IMR-90 (cell line): ENCODE results near the gene ZNF521.
A peak's percentile ranks its signal among the peaks of the same experiment; 100 is the strongest.

ENCODE experiments used
- BHLHE40 ChIP-seq: fragments of 150-350 bp; IDR thresholded peaks from 2 replicates; pipeline ENCODE4 v1.6.1; 2016; ENCODE audit warnings: mild to moderate bottlenecking, low read depth, low read length
- CEBPB ChIP-seq: IDR thresholded peaks from 2 replicates; pipeline ENCODE4 v1.6.1; 2012; ENCODE audit warnings: low read depth, low read length, improper control_type of control experiment
- CHD1 ChIP-seq: IDR thresholded peaks from 2 replicates; pipeline ENCODE4 v1.6.1; 2012; ENCODE audit warnings: low read depth, low read length, improper control_type of control experiment
- FOS ChIP-seq: fragments of 150-350 bp; IDR thresholded peaks from 2 replicates; pipeline ENCODE4 v1.6.1; 2016; ENCODE audit warnings: low read depth, low read length
- MAZ ChIP-seq: IDR thresholded peaks from 2 replicates; pipeline ENCODE4 v1.6.1; 2012; ENCODE audit warnings: low read depth, mild to moderate bottlenecking, low read length, improper control_type of control experiment, moderate library complexity, borderline replicate concordance
- MXI1 ChIP-seq: IDR thresholded peaks from 2 replicates; pipeline ENCODE4 v1.6.1; 2012; ENCODE audit warnings: low read depth, mild to moderate bottlenecking, low read length, moderate library complexity, borderline replicate concordance
- POLR2A ChIP-seq: IDR thresholded peaks from 2 replicates; pipeline ENCODE4 v1.6.1; 2012; ENCODE audit warnings: mild to moderate bottlenecking, low read depth, low read length
- RAD21 ChIP-seq: IDR thresholded peaks from 2 replicates; pipeline ENCODE4 v1.6.1; 2012; ENCODE audit warnings: low read length, improper control_type of control experiment
- RCOR1 ChIP-seq: IDR thresholded peaks from 2 replicates; pipeline ENCODE4 v1.6.1; 2012; ENCODE audit warnings: mild to moderate bottlenecking, low read length, improper control_type of control experiment; ENCODE audit not compliant: insufficient replicate concordance
- RFX5 ChIP-seq: IDR thresholded peaks from 2 replicates; pipeline ENCODE4 v1.8.0; 2012; ENCODE audit warnings: low read depth, mild to moderate bottlenecking, low read length, moderate library complexity
- SMC3 ChIP-seq: fragments of 150-350 bp; IDR thresholded peaks from 2 replicates; pipeline ENCODE4 v1.6.1; 2016; ENCODE audit warnings: low read depth, mild to moderate bottlenecking, antibody characterized with exemption, low read length, moderate library complexity
- USF2 ChIP-seq: fragments of 150-350 bp; IDR thresholded peaks from 2 replicates; pipeline ENCODE4 v1.6.1; 2017; ENCODE audit warnings: mild to moderate bottlenecking, antibody characterized with exemption, low read length, low read depth
- TF ChIP-seq, protein P1 (sequence below): conservative IDR thresholded peaks from 2 replicates; pipeline ENCODE4 v1.5.1; 2012; ENCODE audit warnings: mild to moderate bottlenecking, low read depth, low read length, improper control_type of control experiment
- TF ChIP-seq, protein P2 (sequence below): fragments of 150-350 bp; IDR thresholded peaks from 2 replicates; pipeline ENCODE4 v1.6.1; 2016; ENCODE audit warnings: low read depth, mild to moderate bottlenecking, low read length, moderate library complexity, borderline replicate concordance

DNA sequence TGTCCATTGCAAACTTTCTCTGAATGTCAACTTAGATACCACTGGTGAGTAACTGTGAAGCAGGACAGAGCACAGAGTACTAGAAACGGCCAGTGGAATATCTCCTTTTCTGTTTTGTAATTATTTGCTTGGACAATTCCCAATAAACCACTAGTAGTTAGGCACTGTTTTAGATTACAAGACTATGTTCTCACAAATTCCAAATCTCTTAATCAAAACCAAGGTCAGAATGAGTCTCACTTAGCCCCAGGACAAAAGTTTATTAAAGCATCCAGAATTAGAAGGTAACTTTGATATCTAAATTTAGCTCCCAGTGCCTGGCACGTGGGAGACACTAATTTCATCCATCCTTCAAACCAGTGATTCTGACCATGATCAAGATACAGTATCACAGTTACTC lies 89.0 kb downstream of the ZNF521 start:
- TF ChIP-seq, protein P1, sequence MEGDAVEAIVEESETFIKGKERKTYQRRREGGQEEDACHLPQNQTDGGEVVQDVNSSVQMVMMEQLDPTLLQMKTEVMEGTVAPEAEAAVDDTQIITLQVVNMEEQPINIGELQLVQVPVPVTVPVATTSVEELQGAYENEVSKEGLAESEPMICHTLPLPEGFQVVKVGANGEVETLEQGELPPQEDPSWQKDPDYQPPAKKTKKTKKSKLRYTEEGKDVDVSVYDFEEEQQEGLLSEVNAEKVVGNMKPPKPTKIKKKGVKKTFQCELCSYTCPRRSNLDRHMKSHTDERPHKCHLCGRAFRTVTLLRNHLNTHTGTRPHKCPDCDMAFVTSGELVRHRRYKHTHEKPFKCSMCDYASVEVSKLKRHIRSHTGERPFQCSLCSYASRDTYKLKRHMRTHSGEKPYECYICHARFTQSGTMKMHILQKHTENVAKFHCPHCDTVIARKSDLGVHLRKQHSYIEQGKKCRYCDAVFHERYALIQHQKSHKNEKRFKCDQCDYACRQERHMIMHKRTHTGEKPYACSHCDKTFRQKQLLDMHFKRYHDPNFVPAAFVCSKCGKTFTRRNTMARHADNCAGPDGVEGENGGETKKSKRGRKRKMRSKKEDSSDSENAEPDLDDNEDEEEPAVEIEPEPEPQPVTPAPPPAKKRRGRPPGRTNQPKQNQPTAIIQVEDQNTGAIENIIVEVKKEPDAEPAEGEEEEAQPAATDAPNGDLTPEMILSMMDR: no peak
- TF ChIP-seq USF2 (no peak), BHLHE40 (peak; percentile 78; the same call in 1 of the 2 replicates), RFX5 (no peak), SMC3 (no peak), RAD21 (no peak), POLR2A (no peak), RCOR1 (no peak), FOS (no peak), MXI1 (no peak), CEBPB (no peak), MAZ (no peak), CHD1 (no peak)
- TF ChIP-seq, protein P2, sequence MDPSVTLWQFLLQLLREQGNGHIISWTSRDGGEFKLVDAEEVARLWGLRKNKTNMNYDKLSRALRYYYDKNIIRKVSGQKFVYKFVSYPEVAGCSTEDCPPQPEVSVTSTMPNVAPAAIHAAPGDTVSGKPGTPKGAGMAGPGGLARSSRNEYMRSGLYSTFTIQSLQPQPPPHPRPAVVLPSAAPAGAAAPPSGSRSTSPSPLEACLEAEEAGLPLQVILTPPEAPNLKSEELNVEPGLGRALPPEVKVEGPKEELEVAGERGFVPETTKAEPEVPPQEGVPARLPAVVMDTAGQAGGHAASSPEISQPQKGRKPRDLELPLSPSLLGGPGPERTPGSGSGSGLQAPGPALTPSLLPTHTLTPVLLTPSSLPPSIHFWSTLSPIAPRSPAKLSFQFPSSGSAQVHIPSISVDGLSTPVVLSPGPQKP: no peak
